CD4-positive, alpha-beta T cell treated with Interferon alpha-2 for 1 hour (primary cell): ENCODE results near the gene ZCCHC7.
"Not testable (repeated sequence)": the region's sequence is repeated elsewhere in the genome, so short reads cannot be mapped to it uniquely, and the experiment has no call there.

Experiments
- DNase-seq, 2 donors: peaks; one replicate each; pipeline ENCODE4 v3.0.0-alpha.2; 2020 to 2022

Gene ZCCHC7

DNA sequence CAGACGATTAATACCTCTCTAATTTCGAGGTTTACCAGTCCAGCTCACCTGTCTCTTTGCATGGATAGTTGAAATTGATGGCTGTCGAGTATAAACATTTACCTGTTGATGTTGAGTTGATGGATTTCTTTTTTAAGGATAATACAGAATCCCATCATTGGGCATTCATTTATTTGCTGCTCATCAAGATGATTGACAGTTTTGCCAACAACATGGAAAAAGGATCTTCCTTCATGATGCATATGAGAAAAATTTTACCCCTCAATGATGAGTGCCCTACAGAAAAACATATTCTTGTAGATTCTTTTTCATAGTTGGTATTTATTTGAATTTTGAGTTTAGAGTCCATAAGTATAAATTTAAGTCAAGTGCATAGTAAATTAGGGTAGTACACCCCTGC, 59.2 kb downstream of the ZCCHC7 start:
- no peak for DNase-seq

DNA sequence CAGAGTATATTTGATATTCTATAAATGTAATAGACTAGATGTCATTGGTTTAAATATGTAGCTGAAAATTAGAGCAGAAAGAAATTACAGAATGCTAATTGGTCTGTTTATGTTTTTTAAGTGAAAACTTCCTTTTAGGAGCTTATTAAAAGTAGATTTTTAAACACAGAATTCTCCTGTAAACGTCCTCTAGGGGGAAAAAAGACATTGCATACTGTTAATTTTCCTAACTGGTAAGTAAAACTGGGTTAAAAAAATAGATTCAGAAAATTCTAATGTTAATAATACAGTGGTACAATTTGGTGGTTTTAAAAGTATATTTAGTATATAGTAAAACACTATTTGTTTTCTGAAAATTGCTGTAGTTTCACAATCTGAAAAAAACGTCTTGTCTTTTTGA, 59.8 kb downstream of the ZCCHC7 start:
- no peak for DNase-seq

- no peak for DNase-seq
These were observed 62.3 kb downstream of the ZCCHC7 start for GRCh38 chr9:37182718-37183117.

- DNase-seq: no peak
These were observed 64.8 kb downstream of the ZCCHC7 start for GRCh38 chr9:37184905-37185867.

GRCh38 chr9:37187292-37187691, 66.9 kb downstream of the ZCCHC7 start:
- peak; percentile 18 to 24 for DNase-seq

GRCh38 chr9:37187713-37188439, 67.5 kb downstream of the ZCCHC7 start:
- DNase-seq: peak; percentile 25 to 30

- not testable (repeated sequence) for DNase-seq
These were observed 70.4 kb downstream of the ZCCHC7 start for GRCh38 chr9:37190739-37191138.

DNA sequence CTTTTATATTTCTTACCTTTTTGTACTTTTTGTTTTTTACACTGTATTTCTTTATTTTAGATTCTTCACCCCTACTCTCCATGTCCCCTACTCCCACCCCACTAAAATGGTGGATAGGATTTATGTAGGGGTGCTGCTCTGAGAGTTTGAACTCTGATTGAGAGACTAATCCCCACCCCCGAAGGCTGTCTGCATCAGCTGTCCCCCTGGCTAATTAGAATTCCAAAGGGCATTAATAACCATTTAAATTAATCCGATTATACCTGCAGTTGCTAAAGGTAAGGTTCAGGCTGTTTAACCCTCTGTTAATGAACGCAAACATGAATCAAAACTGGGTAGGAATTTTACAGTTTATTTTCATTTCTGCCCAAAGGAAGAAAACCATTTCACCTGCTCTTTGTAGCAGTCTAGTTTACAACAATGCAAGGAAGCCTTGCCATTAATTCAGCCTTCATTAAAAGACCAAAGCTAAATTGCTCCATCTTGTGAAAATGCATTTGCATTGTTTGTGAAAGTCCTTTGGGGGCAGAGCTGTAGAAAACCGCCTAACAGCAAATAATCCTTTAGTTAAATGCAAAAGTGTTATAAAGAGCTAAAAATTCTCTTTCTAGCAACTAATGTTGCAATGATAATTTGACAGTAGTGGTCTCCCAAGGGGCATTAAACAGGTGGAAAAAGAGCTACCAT, 71.2 kb downstream of the ZCCHC7 start:
- no peak for DNase-seq

DNA sequence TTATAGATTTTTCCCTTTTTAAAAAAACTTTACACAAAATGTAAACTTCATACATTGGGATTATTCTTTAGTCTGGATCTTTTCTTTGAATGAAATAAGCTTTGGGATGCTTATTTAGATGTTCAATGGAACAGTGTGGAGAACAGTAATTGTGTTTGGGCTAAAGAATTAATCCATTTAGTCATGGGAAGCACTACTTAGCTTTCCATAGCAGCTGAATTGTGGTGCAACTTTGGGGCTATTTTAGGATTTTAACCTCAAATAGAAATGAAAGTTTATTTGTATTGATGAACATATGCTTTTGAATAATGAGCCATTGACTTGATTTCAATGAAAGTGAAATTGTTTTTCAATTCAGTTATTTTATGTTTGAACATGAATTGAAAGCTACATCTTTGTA, 72.4 kb downstream of the ZCCHC7 start:
- DNase-seq: no peak

DNA sequence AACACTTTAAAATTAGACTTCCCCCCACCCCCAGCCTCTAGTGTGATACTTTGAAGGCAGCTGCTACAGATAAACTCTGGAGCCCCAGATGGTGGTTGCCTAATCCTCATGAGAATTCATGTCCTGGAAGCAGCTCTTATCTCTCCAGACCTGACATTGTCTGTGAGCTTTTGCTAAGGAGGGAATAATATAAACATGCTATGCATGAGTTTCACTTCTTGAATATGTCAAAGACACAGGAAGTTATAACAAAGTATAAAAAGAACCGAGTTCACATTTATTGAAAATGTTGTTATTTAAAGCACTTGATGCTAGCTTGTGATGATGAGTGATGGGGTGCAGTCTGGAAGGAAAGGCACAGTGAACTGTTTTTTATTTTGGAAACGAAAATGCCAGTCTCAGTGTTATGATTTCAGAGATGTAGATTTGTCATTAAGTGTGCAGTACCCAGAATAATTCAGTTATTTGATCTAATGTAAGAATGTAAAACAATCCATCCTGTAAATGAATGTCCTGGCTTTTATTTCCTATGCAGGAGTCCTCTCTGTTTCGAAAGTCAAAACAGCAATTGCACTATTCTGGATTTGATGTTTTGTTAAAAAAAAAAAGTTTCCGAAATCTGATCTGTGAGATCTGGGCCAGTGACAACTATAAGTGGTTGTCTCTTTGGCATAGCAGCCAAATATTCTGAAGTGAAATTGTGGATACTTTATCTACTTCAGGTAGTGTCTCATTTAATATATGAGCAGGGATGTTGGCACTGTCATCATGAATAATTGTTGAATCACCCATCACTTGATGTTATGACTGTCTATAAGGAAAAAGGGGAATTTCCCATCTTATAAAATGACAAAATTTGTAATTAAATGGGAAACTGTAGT, 77.0 kb downstream of the ZCCHC7 start:
- peak in 1 of 2 donors; percentile 62 for DNase-seq

GRCh38 chr9:37198039-37198729, 77.8 kb downstream of the ZCCHC7 start:
- no peak for DNase-seq

DNA sequence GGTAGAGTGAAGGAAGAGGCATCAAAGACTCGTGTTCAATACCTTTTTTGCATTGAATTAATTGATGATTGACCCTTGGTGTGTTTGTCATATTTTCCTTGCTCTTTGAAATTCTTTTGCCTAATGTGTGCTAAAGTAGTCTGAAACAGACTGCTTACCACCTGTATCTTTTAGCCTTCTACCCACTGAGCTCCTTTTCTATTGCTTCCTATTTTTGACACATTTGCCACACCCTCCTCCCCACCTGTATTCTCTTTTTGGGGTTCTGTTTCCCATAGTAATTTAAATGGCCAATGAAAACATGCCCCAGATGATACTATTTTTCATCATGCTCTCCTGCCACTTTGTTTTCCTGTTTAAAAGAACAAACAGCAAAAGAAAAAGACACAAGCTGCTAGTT, 78.5 kb downstream of the ZCCHC7 start:
- no peak for DNase-seq

GRCh38 chr9:37200433-37201005, 80.1 kb downstream of the ZCCHC7 start:
- DNase-seq: no peak

DNA sequence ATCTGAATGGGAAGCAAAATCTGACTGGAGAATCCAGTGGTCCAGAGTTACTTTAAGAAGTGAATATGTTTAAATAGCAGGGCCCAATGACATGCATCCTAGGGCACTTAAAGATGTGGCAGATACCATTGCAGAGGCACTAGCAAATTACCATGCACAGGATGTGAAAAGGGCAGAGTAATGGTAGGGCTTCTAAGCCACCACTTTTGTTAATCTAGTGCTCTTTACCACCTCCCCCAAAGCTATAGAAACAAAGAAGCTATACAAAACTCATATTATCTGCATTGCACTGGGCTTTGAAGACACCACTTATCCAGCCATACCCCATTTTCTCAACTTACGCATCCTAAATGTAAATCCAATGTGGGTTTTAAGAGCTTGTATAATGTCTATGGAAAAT, 81.2 kb downstream of the ZCCHC7 start:
- DNase-seq: no peak

GRCh38 chr9:37202091-37202490, 81.7 kb downstream of the ZCCHC7 start:
- no peak for DNase-seq

GRCh38 chr9:37203456-37203855, 83.1 kb downstream of the ZCCHC7 start:
- DNase-seq: not testable (repeated sequence)

DNA sequence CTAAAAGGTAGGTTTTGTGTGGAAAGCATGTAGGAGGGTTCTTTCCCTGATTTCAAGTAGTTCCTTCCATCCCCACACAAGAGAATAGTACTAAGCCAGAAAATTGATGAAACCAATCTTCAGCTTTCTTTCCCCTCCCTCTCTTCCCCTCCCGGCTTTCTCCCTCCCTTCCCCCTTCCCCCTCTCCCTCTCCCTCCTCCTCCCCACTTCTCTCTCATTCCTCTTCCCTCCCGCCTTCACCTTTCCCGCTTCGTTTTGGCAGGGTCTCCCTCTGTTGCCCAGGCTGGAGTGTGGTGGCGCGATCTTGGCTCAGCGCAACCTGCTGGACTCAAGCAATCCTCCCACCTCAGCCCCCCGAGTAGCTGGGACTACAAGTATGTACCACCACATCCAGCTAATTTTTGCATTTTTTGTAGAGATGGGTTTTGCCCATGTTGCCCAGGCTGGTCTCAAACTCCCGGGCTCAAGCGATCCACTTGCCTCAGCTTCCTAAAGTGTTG, 85.8 kb downstream of the ZCCHC7 start:
- DNase-seq: no peak

GRCh38 chr9:37209431-37210386, 89.3 kb downstream of the ZCCHC7 start:
- DNase-seq: no peak

DNA sequence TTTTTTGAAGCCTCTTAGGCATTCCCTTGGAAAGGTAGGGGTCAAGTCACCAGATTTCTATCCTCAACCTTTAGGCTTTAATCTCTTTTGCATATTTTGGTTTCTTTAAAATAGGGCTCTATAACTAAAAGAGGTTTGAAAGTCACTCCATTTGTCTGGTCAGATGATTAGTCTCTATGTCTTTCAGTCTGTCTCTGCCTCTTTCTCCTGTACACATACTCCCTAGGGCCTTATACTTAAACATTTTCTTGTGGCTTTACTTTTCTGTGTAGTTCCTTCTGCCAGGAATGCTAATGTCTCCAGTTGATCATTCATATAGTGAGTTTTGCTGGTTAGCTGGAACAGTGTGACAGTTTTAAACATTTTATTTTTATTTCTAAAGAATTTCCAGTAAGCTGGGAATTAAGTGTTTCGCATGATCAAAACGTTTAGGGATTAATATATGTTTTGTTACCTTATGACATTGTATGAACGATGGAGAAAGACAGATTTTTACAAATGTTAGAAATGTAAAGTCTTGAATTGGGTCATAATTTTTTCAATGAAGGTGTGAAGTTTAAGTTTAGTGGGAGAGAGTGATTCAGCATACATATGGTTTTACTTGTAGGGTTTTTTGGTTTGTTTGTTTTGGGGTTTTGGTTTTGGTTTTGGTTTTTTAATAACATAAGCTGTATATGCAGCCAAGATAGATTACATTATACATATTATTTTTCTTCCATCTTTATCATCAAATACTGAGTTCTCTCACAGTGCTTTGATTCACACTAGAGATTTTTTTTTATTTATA, 90.6 kb downstream of the ZCCHC7 start:
- DNase-seq: no peak
